GM18526 (cell line): ENCODE data around the gene PKDCC.

Experiments used
- POLR2A ChIP-seq: IDR thresholded peaks from 3 replicates; pipeline ENCODE4 v1.6.1; 2011; ENCODE audit not compliant: insufficient read length; ENCODE audit errors: extremely low read depth

The PKDCC gene

DNA sequence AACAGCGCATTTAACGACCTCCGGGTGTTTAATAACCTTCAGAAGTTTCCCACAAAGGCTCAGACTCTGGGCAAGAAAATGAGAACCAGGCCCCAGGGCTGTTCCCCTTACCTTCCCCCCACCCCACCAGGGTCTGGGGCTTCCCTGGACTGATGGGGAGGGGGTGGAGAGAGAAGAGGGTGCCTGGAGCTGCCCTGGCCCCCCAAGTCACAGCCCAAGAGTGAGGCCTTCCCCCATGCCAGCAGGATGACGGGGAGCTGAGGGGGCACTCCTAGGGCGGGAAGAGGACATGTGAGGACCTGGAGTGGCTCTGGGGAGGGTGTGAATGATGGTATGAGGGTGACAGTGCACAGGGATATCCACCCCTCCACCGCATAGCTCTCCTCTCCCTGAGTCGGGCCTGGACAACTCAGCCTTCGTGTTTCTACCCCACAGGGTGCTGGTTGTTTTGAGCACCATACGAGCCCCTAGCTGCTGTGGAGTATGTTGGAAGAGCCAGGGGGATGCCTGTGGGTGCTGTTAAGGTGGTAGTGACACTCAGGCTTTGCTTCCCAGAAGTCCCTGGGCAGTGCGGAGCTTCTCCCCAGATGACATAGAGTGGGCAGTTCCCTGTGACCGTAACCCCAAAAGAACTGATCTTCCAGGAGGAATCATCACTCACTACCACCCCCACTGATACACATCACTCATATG lies 3.9 kb downstream of the PKDCC start:
- no peak for TF ChIP-seq POLR2A

DNA sequence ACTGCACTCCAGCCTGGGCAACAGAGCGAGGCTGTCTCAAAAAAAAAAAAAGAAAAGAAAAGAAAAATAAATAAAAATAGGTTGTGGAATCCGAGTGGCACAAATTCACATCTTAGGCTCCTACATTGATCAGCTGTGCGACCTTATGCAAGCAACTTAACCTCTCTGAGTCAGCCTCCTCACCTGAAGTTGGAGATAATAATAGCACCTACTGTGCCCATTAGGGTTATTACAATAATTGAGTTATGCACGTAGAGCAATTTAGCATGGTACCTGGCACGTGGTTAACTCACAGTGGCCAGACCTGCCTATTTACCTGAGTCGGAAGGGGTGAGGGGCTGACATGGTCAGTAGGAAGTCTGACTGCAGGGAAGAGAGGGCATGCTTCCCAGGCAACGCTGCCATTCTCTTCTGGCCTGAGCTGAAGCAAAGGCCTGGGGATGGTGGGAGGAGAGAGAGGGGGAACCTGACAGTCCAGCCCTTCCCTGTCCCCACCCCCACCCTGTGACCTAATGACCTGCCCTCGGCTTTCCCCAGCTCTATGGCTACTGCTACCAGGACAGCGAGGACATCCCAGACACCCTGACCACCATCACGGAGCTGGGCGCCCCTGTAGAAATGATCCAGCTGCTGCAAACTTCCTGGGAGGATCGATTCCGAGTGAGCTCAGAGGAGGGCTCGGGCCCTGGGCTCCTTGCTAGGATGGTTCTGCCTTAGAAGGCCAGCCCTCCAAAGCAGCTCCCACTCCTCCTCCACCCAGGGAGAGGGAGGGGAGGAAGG lies 5.1 kb downstream of the PKDCC start:
- no peak for TF ChIP-seq POLR2A

DNA sequence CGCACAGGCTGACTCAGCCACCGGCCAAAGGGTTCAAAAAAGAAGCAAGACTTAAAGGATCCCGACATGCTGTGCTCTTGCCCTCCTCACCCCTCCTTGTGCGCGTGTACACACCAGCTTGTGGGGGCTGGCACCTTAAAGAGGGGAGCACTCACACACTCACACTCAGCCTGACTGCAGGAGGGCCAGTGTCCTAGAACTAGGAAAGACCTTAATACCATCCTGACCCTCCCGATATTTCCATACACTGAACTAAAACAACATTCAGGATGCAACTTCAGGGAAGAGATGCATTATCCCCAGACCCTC lies 5.6 kb downstream of the PKDCC start:
- no peak for TF ChIP-seq POLR2A

DNA sequence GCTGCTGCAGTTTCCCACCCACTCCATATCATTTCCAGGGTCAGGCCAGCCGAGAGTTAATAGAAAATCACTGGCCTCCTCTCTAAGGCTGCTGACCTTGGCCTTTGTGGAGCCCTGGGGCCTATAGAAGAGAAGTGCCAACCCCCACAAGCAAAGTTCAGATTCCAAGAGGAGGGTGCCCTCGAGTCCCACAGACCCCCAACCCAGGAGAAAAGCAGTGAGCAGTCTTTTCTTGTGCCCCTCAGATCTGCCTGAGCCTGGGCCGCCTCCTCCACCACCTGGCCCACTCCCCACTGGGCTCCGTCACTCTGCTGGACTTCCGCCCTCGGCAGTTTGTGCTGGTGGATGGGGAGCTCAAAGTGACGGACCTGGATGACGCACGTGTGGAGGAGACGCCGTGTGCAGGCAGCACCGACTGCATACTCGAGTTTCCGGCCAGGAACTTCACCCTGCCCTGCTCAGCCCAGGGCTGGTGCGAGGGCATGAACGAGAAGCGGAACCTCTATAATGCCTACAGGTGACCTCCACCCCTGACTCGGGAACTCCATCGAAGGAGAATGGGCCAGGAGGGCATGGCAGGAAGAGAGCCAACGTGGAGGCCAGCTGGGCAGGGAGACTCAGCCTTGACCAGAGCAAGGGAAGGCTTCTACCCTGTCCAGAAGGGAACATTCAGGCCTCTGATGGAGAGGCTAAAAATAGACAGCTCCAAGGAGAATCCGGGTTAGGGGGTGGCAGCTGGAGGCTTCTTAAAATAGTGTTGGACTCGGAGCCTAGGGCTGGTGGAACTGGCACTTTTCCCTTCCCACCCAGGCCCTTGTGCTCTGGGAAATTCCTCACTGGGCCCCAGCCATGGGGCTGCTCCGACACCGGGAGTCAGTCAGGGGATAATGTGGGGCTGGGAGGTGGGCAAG lies 6.2 kb downstream of the PKDCC start:
- no peak for TF ChIP-seq POLR2A

DNA sequence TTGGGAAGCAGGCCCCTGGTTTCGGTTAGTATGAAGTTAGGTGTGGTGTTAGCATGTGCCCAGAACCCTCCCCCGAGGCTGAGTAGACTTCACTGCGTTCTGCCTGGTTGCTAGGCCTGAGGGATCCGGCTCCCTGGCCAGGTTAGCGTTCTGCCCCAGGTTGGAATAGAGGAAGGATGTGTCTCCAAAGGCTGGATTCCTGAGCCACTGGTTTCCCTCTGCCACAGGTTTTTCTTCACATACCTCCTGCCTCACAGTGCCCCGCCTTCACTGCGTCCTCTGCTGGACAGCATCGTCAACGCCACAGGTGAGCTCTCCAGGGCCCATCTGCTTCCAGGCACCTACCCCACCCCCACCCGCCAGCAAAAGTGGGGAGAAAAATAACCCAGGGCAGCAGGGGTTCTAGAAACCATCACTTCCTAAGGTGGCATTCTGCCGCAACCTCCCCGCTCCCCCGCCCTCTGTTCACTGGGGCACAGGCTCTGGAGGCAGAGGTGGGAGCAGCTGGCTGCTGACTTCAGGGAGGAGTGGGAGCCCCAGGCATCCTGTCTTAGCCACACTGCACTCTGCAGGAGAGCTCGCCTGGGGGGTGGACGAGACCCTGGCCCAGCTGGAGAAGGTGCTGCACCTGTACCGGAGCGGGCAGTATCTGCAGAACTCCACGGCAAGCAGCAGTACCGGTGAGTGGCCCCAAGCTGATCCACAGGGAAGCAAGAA lies 7.1 kb downstream of the PKDCC start:
- no peak for TF ChIP-seq POLR2A

DNA sequence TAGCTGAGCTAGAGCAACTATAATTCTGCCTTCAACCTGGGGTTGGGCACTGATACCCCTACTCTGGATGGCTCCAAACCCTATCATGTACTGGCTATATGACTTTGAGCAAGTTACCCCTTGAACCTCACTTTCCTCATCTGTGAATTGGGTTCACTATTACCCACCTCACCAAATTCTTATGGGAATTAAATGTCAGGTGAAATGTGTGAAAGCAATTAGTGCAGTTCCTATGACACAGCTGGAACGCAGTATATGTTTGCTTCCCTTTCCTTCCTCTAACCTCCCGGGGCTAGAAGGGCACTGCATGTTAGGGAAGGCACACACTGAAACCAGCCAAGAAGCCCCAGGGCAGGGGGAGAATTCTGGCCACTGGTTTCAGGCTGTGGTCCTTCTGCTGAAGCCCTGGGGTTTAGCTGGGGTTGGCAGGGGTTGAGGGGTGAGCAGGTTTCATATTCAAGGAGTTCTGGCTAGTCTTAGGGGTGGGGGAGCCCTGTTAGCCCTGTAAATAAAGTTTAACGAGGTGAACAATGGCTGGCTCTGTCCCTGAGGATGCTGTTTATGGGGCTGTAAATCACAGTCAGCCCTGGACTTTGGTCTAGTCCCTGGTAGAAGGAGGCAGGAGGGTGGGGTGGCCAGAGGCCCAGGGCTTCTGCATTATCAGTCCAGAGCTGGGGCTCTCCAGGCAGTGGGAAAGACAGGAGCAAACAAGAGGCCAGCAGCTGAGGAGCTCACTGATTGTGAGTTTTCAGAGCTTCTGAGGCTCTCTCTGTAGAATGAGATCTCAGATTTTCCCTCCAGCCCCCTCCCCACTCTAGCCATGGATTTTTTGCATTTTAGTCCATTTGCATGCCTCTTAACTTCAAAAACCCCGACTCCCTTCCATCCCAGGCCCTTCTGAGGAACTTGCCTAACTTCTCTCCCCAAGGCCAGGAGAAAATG lies 8.0 kb downstream of the PKDCC start:
- no peak for TF ChIP-seq POLR2A

DNA sequence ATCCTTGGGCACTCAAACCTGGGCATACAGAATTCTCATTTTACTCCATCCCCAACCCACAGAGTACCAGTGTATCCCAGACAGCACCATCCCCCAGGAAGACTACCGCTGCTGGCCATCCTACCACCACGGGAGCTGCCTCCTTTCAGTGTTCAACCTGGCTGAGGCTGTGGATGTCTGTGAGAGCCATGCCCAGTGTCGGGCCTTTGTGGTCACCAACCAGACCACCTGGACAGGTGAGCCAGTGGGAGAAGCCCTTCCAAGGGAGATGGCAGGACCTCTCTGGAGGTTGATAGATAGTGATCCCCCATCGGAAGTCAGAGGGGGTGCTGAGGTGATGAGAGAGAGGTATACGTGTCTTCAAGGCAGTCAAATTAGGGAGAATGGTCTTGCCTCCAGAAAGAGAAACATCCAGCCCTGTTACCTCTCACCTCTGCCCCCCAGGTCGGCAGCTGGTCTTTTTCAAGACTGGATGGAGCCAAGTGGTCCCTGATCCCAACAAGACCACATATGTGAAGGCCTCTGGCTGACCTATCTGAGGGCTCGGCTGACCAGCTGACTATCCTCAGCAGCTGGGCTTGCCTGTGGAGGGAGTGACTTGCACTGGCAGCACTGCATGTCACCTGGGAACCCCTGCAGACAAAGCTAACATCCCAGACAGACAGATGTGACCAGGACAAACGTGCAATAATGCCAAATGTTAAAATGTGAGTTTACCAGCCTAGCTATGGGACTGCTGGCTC lies 9.5 kb downstream of the PKDCC start:
- TF ChIP-seq POLR2A, result no peak

DNA sequence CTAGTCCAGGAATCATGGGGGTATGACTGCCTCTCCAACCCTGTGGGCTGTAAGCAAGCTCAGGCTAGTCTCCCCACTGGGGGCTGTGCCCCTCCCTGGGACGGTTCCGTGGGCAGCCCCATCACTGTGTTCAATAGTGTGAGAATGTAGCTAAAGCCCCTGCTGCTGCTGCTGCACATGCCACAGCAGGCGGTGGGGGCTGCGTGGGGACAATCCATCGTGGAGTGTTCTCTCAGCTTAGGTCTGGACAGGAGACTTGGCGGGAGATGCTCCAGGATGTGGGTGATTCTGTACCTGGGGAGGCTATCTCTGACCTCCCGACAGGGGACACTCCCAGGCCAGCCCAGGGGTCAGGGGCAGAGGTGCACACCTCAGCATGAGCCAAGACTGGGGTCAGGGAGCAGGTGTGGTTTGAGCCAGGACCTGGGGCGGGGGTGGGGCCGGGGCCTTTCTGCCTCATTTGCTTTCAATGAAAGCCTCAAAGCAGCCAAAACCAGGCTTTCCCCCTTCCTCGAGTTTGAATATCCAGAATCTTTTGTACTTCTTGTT lies 10.2 kb downstream of the PKDCC start:
- no peak for TF ChIP-seq POLR2A

DNA sequence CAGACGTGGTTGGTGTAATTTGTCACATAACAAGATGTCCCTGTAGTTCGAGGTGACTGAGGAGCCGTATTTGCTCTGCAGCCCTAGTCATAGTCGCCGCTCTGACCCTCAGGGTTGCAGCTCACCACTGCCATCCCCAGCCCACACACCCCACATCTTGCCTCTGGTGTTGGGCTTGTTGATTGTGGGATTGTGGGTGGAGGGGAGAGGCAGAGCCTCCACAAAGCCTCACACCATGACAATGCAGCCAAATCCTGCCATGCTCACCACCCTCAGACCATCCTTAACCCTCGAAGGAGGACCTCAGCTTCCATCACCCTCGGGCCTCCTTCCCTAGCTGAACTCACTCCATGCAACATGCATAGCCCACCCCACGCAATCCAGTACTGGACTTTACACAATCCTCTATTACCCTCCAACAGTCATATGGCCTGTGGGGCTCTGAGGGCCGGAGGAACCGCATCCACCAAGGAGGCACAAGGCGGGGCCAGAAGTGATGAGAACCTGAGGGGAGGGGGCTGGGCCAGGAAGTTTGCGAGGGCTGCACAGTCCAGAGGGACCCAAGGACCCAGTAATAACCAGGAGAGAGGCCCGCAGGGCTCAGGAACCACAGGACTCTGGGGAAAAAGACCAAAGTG lies 11.6 kb downstream of the PKDCC start:
- no peak for TF ChIP-seq POLR2A

DNA sequence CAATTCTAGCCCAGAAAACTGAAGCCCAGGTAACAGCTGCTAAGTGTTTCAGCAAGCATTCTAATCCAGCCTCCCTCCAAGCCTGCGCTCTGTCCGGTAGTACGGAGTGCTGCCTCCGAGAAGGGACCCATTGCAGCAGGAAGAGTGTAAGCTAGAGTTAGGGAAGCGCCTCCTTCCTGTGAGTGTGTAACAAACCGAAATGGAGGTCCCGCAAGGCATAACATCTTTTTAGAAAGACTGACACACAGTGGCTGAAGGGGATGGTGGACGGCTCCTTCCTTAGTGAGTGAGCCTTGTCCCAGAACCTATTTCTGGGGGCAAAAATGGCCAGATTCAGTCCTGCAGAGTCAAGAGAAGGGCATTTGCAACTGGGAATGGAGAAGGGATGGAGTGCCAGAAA lies 12.2 kb downstream of the PKDCC start:
- TF ChIP-seq POLR2A, result no peak

DNA sequence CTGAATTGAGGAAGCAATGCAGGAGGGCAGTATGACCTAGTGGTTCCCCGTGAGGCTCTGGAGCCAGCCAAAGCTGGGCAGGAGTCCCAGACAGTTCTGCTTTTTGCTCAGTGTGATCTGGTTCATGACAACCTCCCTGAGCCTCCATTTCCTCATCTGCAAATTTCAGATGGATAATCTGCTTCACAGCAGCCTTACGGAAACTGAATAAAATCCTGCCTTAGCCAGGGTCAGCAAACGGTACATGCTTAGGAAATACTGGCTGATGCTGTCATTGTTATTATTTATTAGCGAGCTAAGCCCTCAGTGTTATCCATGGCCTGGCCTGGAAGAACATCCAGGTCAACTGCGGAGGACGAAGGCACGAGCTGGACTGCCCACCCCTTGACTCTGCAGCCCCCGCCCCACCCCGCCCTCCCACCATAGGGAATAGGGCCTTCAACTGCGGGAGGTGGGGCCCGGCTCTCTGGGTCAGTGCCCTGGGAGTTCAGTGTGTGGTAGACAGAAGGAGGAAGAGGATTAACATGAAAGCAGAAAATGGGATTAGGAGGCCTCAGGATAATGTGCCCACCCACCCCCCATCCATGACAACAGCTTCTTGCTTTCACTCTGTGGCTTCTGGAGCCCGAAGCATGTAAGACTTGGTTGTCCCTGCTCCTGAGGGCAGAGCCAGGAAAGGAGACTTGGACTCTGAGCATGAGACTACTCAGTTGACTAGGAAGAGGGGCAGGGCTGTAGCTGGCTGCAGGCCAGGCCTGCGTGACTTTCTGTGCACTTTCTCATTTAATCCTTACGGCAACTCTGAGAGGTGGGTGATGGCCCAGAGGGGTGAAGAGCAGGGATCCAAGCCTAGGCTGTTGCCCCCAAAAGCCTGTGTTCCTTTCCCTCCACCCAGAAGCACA lies 13.1 kb downstream of the PKDCC start:
- TF ChIP-seq POLR2A, result no peak

DNA sequence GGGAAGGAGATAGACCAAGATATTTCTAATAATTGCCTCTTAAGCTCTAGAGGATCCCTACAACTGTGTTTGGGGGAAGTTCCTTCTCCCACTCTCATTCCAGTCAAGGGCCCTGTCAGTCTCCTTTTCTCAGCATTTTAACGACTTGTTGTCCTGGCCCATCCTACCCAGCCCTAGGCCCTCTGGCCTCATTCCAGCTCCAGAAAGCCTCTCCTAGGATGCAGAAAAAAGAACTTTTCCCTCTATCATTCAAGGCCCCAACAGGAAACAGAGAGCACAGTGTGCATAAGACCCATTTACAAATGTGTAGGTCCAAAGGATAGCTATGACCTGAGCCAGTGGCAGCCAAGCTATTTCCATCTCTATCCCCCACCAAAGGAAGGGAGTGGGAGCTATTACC lies 14.0 kb downstream of the PKDCC start:
- no peak for TF ChIP-seq POLR2A
